GM12878 (cell line): ENCODE results near the gene PELI2. TPM values are rescaled to one million over a fixed set of nuclear protein-coding genes. Genes with fewer than 3 reads are reported as not detected.

Experiments
- BHLHE40 ChIP-seq, 2 experiments: fragments of 450-650 bp in 1 of 2; IDR thresholded peaks; 2 replicates each; pipeline ENCODE4 v1.6.1; 2011 to 2017; ENCODE audit warnings: low read depth in 2 of 2, borderline replicate concordance in 1 of 2, improper control_type of control experiment in 1 of 2, low read length in 1 of 2, mild to moderate bottlenecking in 1 of 2
- CBX3 ChIP-seq: fragments of 200-600 bp; sonication (generic); IDR thresholded peaks from 2 replicates; pipeline ENCODE4 v1.6.1; 2016; ENCODE audit warnings: low read depth, borderline replicate concordance
- CHD2 ChIP-seq: IDR thresholded peaks from 2 replicates; pipeline ENCODE4 v1.6.1; 2011; ENCODE audit warnings: low read depth, low read length, improper control_type of control experiment, borderline replicate concordance
- EED ChIP-seq: sonication (generic); IDR thresholded peaks from 2 replicates; pipeline ENCODE4 v1.6.1; 2016; ENCODE audit warnings: antibody characterized with exemption, low read depth
- EP300 ChIP-seq, 2 experiments: fragments of 150-350 bp in 1 of 2; IDR thresholded peaks; 2 replicates each; pipeline ENCODE4 v1.6.1; 2011 to 2012; ENCODE audit warnings: low read depth in 2 of 2, low read length in 2 of 2, borderline replicate concordance in 1 of 2, improper control_type of control experiment in 1 of 2, inconsistent platforms in 1 of 2; ENCODE audit not compliant: control insufficient read depth in 1 of 2
- MTA3 ChIP-seq: IDR thresholded peaks from 2 replicates; pipeline ENCODE4 v1.6.1; 2012; ENCODE audit warnings: low read length, inconsistent platforms, borderline replicate concordance
- NR2C1 ChIP-seq: fragments of 450-650 bp; IDR thresholded peaks from 2 replicates; pipeline ENCODE4 v1.6.1; 2017; ENCODE audit warnings: antibody characterized with exemption, mild to moderate bottlenecking, moderate library complexity
- RFX5 ChIP-seq: IDR thresholded peaks from 2 replicates; pipeline ENCODE4 v1.6.1; 2011; ENCODE audit warnings: low read depth, low read length, improper control_type of control experiment
- TCF12 ChIP-seq: IDR thresholded peaks from 2 replicates; pipeline ENCODE4 v1.6.1; 2011; ENCODE audit warnings: low read depth, mild to moderate bottlenecking, low read length
- ZNF384 ChIP-seq: IDR thresholded peaks from 2 replicates; pipeline ENCODE4 v1.6.1; 2012; ENCODE audit warnings: low read depth, mild to moderate bottlenecking, low read length, improper control_type of control experiment, borderline replicate concordance
- polyA plus RNA-seq, 11 experiments: library from polyadenylated mRNA; depleted of rRNA in 4 of 11; unstranded in 6 of 11; stranded (reverse) in 5 of 11; fragments of >200 nt; fragmentation: Nextera tagmentation in 4 of 11; fragmentation: Illumina TruSeq in 1 of 11; extraction: Ambion mirVana in 4 of 11; extraction: Trizol in 1 of 11; gene quantifications; 1 replicate in 1 of 11; 2 replicates in 10 of 11; pipeline versions ENCODE4 v1.2.1 to v1.2.3, GENCODE V29; 2011 to 2016; ENCODE audit warnings: inconsistent platforms in 2 of 11, missing spikeins in 2 of 11, low read depth in 1 of 11
- total RNA-seq, 4 experiments: library from RNA; depleted of rRNA in 3 of 4; stranded (reverse); fragments of >200 nt in 3 of 4; fragmentation: Illumina TruSeq in 1 of 4; extraction: Trizol in 1 of 4; gene quantifications; 2 replicates each; pipeline versions ENCODE4 v1.2.1 to v1.2.3, GENCODE V29; 2013 to 2021
- TF ChIP-seq, protein P1 (sequence below): fragments of 450-650 bp; conservative IDR thresholded peaks from 2 replicates; pipeline ENCODE4 v1.6.1; 2017; ENCODE audit warnings: mild to moderate bottlenecking, moderate library complexity
- TF ChIP-seq, protein P2 (sequence below): IDR thresholded peaks from 2 replicates; pipeline ENCODE4 v1.6.1; 2011; ENCODE audit warnings: mild to moderate bottlenecking, low read depth, low read length, moderate library complexity; ENCODE audit not compliant: insufficient replicate concordance
- TF ChIP-seq, protein P3 (sequence below): fragments of 150-350 bp; IDR thresholded peaks from 2 replicates; pipeline ENCODE4 v1.6.1; 2016; ENCODE audit warnings: low read depth, low read length
- TF ChIP-seq, protein P4 (sequence below): fragments of 450-650 bp; IDR thresholded peaks from 2 replicates; pipeline ENCODE4 v1.6.1; 2017; ENCODE audit warnings: antibody characterized with exemption, mild to moderate bottlenecking, moderate library complexity
- TF ChIP-seq, protein P5 (sequence below): fragments of 450-650 bp; IDR thresholded peaks from 2 replicates; pipeline ENCODE4 v1.6.1; 2016; ENCODE audit warnings: mild to moderate bottlenecking

Gene PELI2
- total and polyA plus RNA-seq, 10 of the 15 experiments (the other 5 are each of a cell fraction or from before 2014, with no cell fraction given): under 0.01 to 0.10 (median 0.01) TPM; not detected in 3

DNA sequence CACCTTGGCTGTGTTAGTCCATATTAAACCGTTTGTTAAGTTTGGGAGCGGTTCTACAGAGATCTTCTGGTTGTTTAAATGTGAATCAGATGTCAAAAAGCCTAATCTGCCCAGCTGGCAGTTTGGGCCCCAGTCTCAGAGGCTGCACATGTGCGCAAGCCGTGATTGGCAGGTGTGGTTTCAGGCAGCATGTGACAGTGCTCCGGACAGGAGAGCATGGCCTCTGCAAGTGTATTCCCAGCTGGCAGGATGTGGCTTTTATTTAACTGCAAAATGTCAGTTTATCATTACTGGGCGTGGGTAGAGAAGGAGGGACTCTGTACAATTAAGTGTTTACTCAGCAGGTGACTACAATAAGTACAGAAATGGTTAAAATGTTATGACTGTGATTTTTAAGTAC, 77.5 kb downstream of the PELI2 start (continued):
- TF ChIP-seq EP300 (IDR thresholded peaks at IDR 0.05; ENCODE audit: borderline replicate concordance in 1 of 2, control insufficient read depth in 1 of 2, low read depth in 2 of 2, low read length in 2 of 2) (0 out of 4 replicates have a peak, but pooled peaks of 1 of the 2 experiments have one; percentile 44), ZNF384 (no peak), MTA3 (no peak), EED (no peak), NR2C1 (no peak), RFX5 (no peak), CHD2 (peak; percentile 23; the same call in 1 of the 2 replicates), CBX3 (no peak), BHLHE40 (IDR thresholded peaks at IDR 0.05; ENCODE audit: borderline replicate concordance in 1 of 2, low read depth in 2 of 2, low read length in 1 of 2) (peak; percentile 88 to 94), TCF12 (peak; percentile 74)
- TF ChIP-seq, protein P1, sequence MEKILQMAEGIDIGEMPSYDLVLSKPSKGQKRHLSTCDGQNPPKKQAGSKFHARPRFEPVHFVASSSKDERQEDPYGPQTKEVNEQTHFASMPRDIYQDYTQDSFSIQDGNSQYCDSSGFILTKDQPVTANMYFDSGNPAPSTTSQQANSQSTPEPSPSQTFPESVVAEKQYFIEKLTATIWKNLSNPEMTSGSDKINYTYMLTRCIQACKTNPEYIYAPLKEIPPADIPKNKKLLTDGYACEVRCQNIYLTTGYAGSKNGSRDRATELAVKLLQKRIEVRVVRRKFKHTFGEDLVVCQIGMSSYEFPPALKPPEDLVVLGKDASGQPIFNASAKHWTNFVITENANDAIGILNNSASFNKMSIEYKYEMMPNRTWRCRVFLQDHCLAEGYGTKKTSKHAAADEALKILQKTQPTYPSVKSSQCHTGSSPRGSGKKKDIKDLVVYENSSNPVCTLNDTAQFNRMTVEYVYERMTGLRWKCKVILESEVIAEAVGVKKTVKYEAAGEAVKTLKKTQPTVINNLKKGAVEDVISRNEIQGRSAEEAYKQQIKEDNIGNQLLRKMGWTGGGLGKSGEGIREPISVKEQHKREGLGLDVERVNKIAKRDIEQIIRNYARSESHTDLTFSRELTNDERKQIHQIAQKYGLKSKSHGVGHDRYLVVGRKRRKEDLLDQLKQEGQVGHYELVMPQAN: no peak
- TF ChIP-seq, protein P2, sequence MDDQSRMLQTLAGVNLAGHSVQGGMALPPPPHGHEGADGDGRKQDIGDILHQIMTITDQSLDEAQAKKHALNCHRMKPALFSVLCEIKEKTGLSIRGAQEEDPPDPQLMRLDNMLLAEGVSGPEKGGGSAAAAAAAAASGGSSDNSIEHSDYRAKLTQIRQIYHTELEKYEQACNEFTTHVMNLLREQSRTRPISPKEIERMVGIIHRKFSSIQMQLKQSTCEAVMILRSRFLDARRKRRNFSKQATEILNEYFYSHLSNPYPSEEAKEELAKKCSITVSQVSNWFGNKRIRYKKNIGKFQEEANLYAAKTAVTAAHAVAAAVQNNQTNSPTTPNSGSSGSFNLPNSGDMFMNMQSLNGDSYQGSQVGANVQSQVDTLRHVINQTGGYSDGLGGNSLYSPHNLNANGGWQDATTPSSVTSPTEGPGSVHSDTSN: peak; percentile 83
- TF ChIP-seq, protein P3, sequence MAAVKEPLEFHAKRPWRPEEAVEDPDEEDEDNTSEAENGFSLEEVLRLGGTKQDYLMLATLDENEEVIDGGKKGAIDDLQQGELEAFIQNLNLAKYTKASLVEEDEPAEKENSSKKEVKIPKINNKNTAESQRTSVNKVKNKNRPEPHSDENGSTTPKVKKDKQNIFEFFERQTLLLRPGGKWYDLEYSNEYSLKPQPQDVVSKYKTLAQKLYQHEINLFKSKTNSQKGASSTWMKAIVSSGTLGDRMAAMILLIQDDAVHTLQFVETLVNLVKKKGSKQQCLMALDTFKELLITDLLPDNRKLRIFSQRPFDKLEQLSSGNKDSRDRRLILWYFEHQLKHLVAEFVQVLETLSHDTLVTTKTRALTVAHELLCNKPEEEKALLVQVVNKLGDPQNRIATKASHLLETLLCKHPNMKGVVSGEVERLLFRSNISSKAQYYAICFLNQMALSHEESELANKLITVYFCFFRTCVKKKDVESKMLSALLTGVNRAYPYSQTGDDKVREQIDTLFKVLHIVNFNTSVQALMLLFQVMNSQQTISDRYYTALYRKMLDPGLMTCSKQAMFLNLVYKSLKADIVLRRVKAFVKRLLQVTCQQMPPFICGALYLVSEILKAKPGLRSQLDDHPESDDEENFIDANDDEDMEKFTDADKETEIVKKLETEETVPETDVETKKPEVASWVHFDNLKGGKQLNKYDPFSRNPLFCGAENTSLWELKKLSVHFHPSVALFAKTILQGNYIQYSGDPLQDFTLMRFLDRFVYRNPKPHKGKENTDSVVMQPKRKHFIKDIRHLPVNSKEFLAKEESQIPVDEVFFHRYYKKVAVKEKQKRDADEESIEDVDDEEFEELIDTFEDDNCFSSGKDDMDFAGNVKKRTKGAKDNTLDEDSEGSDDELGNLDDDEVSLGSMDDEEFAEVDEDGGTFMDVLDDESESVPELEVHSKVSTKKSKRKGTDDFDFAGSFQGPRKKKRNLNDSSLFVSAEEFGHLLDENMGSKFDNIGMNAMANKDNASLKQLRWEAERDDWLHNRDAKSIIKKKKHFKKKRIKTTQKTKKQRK: no peak
- TF ChIP-seq, protein P4, sequence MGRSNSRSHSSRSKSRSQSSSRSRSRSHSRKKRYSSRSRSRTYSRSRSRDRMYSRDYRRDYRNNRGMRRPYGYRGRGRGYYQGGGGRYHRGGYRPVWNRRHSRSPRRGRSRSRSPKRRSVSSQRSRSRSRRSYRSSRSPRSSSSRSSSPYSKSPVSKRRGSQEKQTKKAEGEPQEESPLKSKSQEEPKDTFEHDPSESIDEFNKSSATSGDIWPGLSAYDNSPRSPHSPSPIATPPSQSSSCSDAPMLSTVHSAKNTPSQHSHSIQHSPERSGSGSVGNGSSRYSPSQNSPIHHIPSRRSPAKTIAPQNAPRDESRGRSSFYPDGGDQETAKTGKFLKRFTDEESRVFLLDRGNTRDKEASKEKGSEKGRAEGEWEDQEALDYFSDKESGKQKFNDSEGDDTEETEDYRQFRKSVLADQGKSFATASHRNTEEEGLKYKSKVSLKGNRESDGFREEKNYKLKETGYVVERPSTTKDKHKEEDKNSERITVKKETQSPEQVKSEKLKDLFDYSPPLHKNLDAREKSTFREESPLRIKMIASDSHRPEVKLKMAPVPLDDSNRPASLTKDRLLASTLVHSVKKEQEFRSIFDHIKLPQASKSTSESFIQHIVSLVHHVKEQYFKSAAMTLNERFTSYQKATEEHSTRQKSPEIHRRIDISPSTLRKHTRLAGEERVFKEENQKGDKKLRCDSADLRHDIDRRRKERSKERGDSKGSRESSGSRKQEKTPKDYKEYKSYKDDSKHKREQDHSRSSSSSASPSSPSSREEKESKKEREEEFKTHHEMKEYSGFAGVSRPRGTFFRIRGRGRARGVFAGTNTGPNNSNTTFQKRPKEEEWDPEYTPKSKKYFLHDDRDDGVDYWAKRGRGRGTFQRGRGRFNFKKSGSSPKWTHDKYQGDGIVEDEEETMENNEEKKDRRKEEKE: no peak
- TF ChIP-seq, protein P5, sequence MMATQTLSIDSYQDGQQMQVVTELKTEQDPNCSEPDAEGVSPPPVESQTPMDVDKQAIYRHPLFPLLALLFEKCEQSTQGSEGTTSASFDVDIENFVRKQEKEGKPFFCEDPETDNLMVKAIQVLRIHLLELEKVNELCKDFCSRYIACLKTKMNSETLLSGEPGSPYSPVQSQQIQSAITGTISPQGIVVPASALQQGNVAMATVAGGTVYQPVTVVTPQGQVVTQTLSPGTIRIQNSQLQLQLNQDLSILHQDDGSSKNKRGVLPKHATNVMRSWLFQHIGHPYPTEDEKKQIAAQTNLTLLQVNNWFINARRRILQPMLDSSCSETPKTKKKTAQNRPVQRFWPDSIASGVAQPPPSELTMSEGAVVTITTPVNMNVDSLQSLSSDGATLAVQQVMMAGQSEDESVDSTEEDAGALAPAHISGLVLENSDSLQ: peak; percentile 94
